NCI-H2029 treated with DMSO at 0.1 percent for 48 hours (cell line): ENCODE measurements around the gene STATH.
"Not testable (repeated sequence)": the region's sequence is repeated elsewhere in the genome, so short reads cannot be mapped to it uniquely, and the experiment has no call there.

Experiments
- DNase-seq: peaks from one replicate; lab custom pipeline; 2025; lab: John Stamatoyannopoulos, UW

The STATH gene, protein sequence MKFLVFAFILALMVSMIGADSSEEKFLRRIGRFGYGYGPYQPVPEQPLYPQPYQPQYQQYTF

DNA sequence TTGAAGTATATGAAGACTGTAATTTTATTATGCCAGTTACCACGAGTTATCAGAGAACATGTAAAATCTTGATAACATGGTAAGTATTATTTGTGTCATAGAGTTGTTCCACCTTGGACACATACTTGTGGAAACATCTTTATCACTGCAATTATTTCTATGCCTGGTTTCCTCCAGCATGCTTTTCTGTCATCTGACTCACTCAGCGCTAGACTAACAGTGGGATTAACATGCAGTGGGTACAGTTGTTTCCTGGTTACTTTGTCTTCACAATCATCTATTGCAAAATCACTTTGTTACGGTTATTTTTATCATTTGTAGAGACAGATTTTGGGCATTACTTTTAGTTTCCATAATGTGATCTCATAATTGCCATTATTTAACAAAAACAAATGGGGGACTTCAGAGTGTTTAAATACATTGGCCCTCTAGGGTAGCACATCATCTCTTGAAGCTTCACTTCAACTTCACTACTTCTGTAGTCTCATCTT is at the start of gene STATH:
Gene STATH (plus strand): TSS at position 441 of the 491 bp plus-strand sequence. CDS start 2,472 bp downstream, outside the sequence.
- no peak for DNase-seq

DNA sequence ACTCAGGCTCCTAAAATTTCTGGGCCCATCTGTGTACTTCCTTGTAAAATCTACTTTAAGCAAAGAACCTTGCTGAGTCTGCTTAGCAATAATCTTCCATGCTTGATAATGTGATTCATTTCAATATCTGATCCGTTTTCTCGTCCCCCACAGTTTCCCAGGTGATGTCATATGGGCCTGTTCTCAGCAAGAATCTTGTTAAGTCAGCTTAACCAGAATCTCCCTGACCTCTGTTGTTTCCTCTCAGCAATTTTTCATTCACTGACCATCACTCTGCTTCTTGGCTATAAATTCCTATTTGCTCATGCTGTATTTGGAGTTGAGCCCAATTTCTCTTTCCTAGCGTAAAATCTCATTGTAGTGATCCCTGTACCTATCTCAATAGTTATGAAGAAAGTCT is 44.2 kb upstream of the STATH start:
- DNase-seq: no peak

DNA sequence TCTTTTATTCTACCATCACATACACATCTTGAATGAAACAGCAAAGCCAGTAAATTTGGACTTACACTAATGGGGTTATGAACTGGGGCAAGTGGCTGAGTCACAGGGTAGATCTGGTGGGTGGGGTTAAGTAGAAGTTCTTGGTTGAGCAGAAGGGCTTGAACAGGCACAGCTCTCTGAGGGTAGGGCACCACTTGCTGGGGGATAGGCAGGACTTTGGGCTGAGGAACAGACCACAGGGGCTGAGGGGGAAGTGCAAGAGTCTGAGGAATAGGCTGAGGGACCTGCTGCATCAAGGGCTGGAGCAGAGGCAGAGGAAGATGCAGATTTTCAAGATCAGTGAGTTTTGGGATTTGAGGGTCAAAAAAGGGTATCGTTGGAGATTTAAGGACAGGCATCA is 38.6 kb upstream of the STATH start:
- no peak for DNase-seq

DNA sequence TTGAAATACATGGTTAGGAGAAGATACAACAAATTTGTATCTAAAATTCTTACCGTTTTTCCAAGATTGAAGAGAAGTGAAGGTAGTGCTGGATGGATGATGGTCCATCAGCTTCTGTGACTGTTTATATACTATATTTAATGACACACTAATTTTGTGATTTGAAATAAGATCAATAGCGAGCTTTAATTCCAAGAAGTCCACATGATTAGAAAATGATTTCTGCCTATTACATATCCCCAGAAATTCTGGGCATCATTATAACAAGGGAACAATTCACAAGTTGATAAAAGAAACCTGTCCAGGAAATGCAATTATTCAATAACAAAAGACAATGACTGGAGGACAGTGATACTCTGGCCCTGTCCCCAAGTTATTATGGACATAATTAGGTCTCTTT is 30.1 kb upstream of the STATH start, which contains the start of gene CSN2:
Gene CSN2 (minus strand): TSS at position 101 of the 400 bp plus-strand sequence. CDS start 4,733 bp downstream, outside the sequence.
- no peak for DNase-seq

- DNase-seq: no peak
Measured at GRCh38 chr4:69970071-69970470, 25.7 kb upstream of the STATH start.

- no peak for DNase-seq
Measured at GRCh38 chr4:69974631-69975030, 21.1 kb upstream of the STATH start.

- no peak for DNase-seq
Measured at GRCh38 chr4:69977582-69977981, 18.2 kb upstream of the STATH start.

DNA sequence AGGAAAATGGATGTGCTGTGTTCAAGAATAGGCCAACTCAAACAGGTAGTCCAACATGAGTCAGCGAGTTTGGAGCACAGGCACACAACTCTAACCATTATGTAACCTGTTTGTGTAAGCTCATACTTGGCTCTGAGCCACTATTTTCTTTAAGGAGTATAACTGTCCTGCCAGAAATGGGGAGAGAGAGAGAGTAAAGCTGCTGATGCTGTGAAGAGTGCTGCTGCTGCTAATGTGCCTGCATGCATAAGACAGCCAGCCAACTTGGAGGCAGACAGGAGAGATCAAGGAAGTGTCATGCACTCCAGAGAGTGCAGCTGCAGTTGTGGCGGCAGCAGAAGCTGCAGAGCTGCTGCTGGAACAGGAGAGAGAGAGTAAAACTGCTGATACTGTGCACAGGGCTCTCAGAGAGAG is 11.7 kb upstream of the STATH start:
- peak; percentile 68 for DNase-seq

GRCh38 chr4:69986663-69987062 is 9.1 kb upstream of the STATH start:
- DNase-seq: no peak

DNA sequence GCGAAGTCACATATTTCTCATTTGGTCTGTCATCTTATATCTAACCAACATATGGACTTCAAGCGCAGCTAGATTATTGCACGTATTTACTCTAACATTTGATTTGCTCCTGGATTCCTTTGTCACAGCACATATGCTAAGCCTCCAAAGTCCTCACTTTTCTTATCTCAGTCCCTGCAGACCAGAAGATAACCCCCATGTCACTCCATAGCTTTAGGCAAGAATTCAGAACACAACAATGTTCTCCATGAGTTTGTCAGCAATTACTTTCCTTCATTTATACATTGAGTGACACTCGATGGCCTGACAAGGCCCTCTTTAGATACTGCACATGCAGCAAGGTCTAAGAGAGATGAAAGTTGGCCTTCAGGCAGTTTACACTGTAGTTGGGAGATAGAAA is 4.8 kb upstream of the STATH start:
- no peak for DNase-seq

DNA sequence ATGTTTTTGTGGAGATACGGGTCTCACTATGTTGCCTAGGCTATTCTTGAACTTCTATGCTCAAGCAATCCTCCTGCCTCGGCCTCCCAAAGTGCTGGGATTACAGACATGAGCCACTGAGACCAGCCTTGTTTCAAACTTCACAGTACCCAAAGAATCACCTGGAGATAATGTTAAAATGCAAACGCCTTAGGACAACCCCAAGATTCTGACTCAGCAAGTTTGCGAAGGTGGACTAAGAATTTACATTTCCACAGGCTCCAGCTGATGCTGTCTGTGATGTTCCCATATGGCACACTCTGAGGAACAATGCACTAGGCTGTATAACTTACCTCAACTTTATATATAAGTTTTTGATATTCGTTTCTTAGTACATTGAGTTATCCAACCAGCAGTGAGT is 984 bp upstream of the STATH start:
- DNase-seq: no peak

DNA sequence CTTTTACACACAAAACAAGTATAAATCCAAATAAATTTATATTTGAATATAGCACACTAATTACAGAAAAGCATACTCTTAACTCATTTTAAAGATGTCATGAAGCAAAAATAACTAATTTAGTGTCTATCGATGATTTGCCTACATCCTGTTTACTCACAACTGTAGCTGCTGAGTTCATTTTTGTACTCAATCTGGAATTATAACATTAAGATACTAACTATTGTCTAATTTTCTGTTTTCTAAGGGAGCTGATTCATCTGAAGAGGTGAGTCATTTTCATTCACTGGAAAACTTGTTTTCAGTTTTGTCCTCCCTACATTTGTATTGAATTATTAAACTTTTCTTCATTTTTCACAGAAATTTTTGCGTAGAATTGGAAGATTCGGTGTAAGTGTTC is 3.7 kb downstream of the STATH start:
- DNase-seq: no peak

- DNase-seq: no peak
Measured at GRCh38 chr4:70000711-70001110, 4.9 kb downstream of the STATH start.

DNA sequence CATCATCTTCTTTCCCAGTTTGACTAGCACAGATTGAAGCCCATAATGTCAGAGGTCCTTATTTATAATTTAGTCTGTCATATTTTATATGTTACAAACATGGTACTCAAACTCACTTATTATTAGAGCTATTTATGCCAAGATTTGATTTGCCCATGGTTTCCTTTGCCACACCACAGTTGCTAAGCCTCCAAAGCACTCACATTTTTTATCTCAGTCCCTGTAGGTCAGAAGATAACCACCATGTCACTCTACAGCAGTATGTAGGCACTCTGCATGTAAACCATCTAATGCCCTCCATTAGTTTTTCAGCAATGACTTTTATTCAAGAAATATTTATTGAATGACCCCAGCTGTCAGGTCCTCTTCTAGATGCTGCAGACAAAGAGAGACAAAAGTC is 6.7 kb downstream of the STATH start:
- no peak for DNase-seq

- no peak for DNase-seq
Measured at GRCh38 chr4:70008771-70009170, 13.0 kb downstream of the STATH start.

DNA sequence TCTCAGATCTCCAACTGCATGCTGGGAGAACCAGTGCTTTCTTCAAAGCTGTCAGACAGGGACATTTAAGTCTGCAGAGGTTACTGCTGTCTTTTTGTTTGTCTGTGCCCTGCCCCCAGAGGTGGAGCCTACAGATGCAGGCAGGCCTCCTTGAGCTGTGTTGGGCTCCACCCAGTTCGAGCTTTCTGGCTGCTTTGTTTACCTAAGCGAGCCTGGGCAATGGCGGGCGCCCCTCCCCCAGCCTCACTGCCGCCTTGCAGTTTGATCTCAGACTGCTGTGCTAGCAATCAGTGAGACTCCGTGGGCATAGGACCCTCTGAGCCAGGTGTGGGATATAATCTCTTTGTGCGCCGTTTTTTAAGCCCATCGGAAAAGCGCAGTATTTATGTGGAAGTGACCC is 23.2 kb downstream of the STATH start:
- DNase-seq: not testable (repeated sequence)

DNA sequence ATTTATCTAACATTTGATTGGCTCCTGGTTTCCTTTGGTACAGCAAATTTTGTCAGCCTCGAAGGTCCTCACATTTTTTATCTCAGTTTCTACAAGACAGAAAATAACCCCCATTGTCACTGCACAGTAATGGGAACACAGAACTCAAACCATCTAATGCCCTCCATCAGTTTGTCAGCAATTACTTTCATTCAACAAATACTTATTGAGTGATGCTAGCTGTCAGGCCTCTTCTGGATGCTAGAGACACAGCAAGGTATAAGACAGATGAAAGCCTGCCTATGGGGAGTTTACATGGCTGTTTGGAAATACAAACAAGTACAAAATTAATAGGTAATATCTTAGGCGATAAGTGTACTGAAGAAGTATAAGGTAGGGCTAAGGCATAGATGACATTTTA is 27.5 kb downstream of the STATH start:
- no peak for DNase-seq

DNA sequence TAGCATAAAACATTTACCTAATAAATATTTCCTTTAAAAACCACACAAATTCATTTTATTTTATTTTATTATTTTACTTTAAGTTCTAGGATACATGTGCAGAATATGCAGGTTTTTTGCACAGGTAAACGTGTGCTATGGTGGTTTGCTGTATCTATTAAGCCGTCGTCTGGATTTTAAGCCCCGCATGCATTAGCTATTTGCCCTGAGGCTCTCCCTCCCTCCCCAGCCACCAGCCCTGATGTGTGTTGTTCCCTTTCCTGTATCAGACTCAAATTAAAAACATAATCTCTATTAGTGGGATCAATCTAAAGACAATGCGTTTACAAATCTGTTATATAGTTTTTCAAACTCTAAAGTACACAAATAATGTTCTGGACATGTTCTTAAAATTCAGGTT is 31.2 kb downstream of the STATH start:
- no peak for DNase-seq

GRCh38 chr4:70028159-70028558 is 32.4 kb downstream of the STATH start, which contains the start of gene HTN3:
TSS of gene HTN3 (plus strand) at chr4:70028459. CDS start at chr4:70030741, 2,282 bp downstream.
- DNase-seq: not testable (repeated sequence)

DNA sequence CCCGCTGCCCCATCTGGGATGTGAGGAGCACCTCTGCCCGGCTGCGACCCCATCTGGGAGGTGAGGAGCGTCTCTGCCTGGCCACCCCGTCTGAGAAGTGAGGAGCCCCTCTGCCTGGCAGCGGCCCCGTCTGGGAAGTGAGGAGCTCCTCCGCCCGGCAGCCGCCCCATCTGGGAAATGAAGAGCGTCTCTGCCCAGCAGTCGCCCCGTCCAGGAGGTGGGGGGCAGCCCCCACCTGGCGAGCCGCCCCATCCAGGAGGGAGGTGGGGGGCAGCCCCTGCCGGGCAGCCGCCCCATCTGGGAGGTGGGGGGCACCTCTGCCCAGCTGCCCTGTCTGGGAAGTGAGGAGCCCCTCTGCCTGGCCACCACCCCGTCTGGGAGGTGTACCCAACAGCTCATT is 41.8 kb downstream of the STATH start:
- not testable (repeated sequence) for DNase-seq

DNA sequence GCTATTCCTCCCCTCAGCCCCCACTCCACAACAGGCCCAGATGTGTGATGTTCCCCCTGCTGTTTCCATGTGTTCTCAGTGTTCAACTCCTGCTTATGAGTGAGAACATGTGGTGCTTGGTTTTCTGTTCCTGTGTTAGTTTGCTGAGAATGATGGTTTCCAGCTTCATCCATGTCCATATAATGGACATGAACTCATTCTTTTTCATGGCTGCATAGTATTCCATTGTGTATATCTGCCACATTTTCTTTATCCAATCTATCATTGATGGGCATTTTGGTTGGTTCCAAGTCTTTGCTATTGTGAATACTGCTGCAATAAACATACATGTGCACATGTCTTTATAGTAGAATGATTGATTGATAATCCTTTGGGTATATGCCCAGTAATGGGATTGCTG is 44.2 kb downstream of the STATH start:
- DNase-seq: not testable (repeated sequence)

DNA sequence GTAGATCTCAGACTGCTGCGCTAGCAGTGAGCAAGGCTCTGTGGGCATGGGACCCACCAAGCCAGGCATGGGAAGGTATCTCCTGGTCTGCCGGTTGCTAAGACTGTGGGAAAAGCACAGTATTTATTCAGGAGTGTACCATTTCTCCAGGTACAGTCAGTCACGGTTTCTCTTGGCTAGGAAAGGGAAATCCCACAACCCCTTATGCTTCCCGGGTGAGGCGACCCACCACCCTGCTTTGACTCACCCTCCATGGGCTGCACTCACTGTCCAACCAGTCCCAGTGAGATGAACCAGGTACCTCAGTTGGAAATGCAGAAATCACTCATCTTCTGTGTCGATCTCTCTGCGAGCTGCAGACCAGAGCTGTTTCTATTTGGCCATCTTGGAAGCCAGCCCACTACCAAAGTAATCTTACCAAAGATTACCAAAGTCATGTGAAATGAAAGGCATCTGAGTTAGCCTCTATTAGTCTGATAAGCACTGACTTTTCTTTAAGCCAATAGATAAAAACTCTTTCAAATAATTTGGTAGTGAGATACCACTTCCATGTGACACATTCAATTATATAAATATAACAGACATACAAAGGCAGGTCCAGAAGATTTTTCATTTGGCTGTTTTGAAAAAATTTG is 46.0 kb downstream of the STATH start:
- no peak for DNase-seq

- DNase-seq: not testable (repeated sequence)
Measured at GRCh38 chr4:70050138-70050537, 54.4 kb downstream of the STATH start, which contains the start of gene HTN1. TSS of gene HTN1 (plus strand) at chr4:70050438. CDS start at chr4:70053077, 2,639 bp downstream.
